A673 (cell line): ENCODE measurements around the gene UBE2G1. TPM values are rescaled to one million over a fixed set of nuclear protein-coding genes. Genes with fewer than 3 reads are reported as not detected.

ENCODE experiments used
- BruUV-seq: library from RNA; stranded (reverse); fragments of 400-500 nt; replicated peaks from 2 replicates; lab custom pipeline; 2021; lab: Mats Ljungman, UMichigan
- CTCF ChIA-PET: fragments of 300-600 bp; sonication (Branson Sonifier 250); formaldehyde crosslinking; loops from one replicate; lab custom pipeline; 2022; ENCODE audit warnings: antibody characterized with exemption; lab: Charles Lee
- POLR2A ChIA-PET: fragments of 300-600 bp; sonication (Branson Sonifier 250); formaldehyde crosslinking; loops from one replicate; lab custom pipeline; 2022; ENCODE audit warnings: antibody characterized with exemption; ENCODE audit not compliant: low non-redundant PET; lab: Charles Lee
- DNase-seq: peaks from one replicate; pipeline ENCODE4 v3.0.0-alpha.2; 2015; ENCODE audit warnings: low spot score
- H3K27ac ChIP-seq: fragments of 200-600 bp; sonication (generic); 2 replicates; pipeline ENCODE4 v1.5.1; 2016; ENCODE audit warnings: mixed run types, low read depth, mild to moderate bottlenecking, mixed read lengths, antibody characterized with exemption, low read length; ENCODE audit not compliant: poor library complexity, severe bottlenecking
- H3K27me3 ChIP-seq: fragments of 200-600 bp; sonication (generic); replicated peaks from 2 replicates; pipeline ENCODE4 v1.6.1; 2017; ENCODE audit warnings: mixed run types, low read depth, mild to moderate bottlenecking, mixed read lengths, antibody characterized with exemption, low read length; ENCODE audit not compliant: insufficient read depth, poor library complexity
- H3K36me3 ChIP-seq: fragments of 200-600 bp; sonication (generic); 2 replicates; pipeline ENCODE4 v1.6.1; 2016; ENCODE audit warnings: mixed run types, mild to moderate bottlenecking, mixed read lengths, antibody characterized with exemption, low read length; ENCODE audit not compliant: insufficient read depth, poor library complexity, severe bottlenecking
- H3K4me1 ChIP-seq: fragments of 200-600 bp; sonication (generic); 2 replicates; pipeline ENCODE4 v1.6.1; 2017; ENCODE audit warnings: mixed run types, mild to moderate bottlenecking, mixed read lengths, antibody characterized with exemption, low read length; ENCODE audit not compliant: insufficient read depth, poor library complexity, severe bottlenecking
- H3K4me3 ChIP-seq: fragments of 200-600 bp; sonication (generic); 2 replicates; pipeline ENCODE4 v1.5.1; 2016; ENCODE audit warnings: low read depth, mixed run types, mild to moderate bottlenecking, mixed read lengths, low read length; ENCODE audit not compliant: poor library complexity, severe bottlenecking
- H3K9me3 ChIP-seq: fragments of 200-600 bp; sonication (generic); 2 replicates; pipeline ENCODE4 v1.6.1; 2016; ENCODE audit warnings: mixed run types, low read depth, mild to moderate bottlenecking, mixed read lengths, antibody characterized with exemption, low read length; ENCODE audit not compliant: poor library complexity, severe bottlenecking
- EZH2 ChIP-seq: fragments of 200-600 bp; sonication (generic); IDR thresholded peaks from 2 replicates; pipeline ENCODE4 v1.6.1; 2017; ENCODE audit warnings: borderline replicate concordance, low read depth, mild to moderate bottlenecking, mixed read lengths, antibody characterized with exemption, low read length; ENCODE audit not compliant: poor library complexity, severe bottlenecking
- intact Hi-C: fragments of 100-400 bp; cut with micrococcal nuclease; formaldehyde crosslinking; loops from one replicate; pipeline ENCODE4 v1.10.0; 2022; ENCODE audit not compliant: unreplicated experiment
- total RNA-seq: library from RNA; stranded (reverse); gene quantifications from 2 replicates; pipeline ENCODE4 v1.2.3, GENCODE V29; 2021
- TF ChIP-seq, protein P1 (sequence below): fragments of 300-800, 200-600 bp; sonication (generic); conservative IDR thresholded peaks from 2 replicates; pipeline ENCODE4 v1.5.1; 2017; ENCODE audit warnings: low read depth, mild to moderate bottlenecking, antibody characterized with exemption, low read length, moderate library complexity, mixed read lengths

Gene UBE2G1
- total RNA-seq, 1 experiment from 2014 or later, result 107 TPM

DNA sequence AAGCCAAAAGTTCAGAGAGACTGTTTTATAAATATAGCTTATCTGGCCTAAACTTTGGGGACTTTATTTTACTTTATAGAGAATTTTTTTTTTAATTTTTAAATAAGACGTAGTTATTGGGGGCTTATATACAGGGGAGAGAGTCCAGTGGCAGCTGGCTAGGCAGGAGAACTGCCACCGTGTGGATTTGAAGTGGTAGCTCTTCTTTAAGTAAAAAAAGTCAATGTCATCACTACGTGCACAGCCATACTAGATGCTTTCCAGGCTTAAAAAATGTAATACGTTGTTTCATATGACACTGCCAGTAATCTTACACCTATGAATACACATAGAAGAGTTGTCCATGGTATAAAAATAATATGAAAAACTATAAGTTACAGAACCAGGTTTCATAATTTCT is 70.8 kb downstream of the UBE2G1 start:
- DNase-seq, result no peak
- H3K27me3 ChIP-seq, result no peaks in the 10 kb centered on the region
- CTCF ChIA-PET, result no interaction called here
- no peaks in the 10 kb centered on the region for H3K4me1 ChIP-seq
- no TSS peak for BruUV-seq
- no peak overlapping the region for H3K27ac ChIP-seq
- H3K4me3 ChIP-seq, result no peak overlapping the region
- intact Hi-C loops, result no loop called here
- H3K36me3 ChIP-seq, result peaks cover 11% of the 10 kb centered on the region
- H3K9me3 ChIP-seq, result no peaks in the 10 kb centered on the region
- no peak for TF ChIP-seq EZH2
- TF ChIP-seq, protein P1, sequence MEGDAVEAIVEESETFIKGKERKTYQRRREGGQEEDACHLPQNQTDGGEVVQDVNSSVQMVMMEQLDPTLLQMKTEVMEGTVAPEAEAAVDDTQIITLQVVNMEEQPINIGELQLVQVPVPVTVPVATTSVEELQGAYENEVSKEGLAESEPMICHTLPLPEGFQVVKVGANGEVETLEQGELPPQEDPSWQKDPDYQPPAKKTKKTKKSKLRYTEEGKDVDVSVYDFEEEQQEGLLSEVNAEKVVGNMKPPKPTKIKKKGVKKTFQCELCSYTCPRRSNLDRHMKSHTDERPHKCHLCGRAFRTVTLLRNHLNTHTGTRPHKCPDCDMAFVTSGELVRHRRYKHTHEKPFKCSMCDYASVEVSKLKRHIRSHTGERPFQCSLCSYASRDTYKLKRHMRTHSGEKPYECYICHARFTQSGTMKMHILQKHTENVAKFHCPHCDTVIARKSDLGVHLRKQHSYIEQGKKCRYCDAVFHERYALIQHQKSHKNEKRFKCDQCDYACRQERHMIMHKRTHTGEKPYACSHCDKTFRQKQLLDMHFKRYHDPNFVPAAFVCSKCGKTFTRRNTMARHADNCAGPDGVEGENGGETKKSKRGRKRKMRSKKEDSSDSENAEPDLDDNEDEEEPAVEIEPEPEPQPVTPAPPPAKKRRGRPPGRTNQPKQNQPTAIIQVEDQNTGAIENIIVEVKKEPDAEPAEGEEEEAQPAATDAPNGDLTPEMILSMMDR, result no peak
- POLR2A ChIA-PET, result interaction anchor here (0.6 kb wide), 1 partner anchor 34 kb away, joined by 4 read pairs; no protein-coding TSS in a partner anchor

DNA sequence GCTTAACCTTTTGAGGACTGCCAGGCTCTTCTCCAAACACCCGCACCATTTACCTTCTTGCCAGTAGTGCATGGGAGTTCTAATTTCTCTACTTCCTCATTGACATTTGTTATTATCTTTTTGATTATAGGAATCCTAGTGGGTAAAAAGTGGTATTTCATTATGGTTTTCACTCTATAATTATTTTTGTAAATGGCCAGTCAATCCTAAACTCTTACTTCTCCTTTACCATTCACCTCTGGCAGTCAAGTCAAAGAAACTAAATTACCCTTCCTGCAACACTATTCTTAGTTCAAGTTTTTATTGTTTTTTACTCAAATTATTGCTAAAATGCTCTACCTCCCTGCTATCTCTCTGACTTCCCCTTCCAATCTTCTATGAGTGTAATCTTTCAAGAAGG is 72.9 kb downstream of the UBE2G1 start:
- ChIA-PET CTCF (no interaction called here), POLR2A (no interaction called here)
- no peaks in the 10 kb centered on the region for H3K4me1 ChIP-seq
- H3K4me3 ChIP-seq, result no peak overlapping the region
- H3K27me3 ChIP-seq, result no peaks in the 10 kb centered on the region
- TF ChIP-seq, protein P1, result no peak
- no peak for TF ChIP-seq EZH2
- H3K36me3 ChIP-seq, result peaks cover 12% of the 10 kb centered on the region
- H3K27ac ChIP-seq, result no peak overlapping the region
- no TSS peak for BruUV-seq
- no peak for DNase-seq
- intact Hi-C loops, result no loop called here
- H3K9me3 ChIP-seq, result no peaks in the 10 kb centered on the region

DNA sequence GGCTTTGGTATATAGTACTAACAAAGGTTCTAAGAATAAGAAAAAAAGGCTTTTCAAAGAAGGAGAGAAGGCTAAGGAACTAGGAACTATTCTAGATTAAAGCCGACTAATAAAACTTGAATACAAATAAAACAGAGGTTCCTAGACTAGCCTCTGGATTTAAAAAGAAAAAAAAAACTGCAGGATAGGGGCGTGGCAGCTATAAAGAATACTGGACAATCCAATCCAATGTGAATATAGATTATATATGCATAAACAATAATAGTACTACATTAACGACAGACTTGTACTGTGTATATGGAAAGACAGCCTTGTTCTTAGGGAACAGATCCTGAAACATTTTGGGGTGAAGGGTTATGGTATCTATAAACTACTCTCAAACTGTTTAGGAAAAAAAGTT is 78.8 kb downstream of the UBE2G1 start:
- H3K27me3 ChIP-seq, result no peaks in the 10 kb centered on the region
- H3K4me1 ChIP-seq, result no peaks in the 10 kb centered on the region
- intact Hi-C loops, result no loop called here
- no peaks in the 10 kb centered on the region for H3K9me3 ChIP-seq
- ChIA-PET POLR2A (no interaction called here), CTCF (no interaction called here)
- TF ChIP-seq, protein P1, result no peak
- TF ChIP-seq EZH2, result no peak
- no peak overlapping the region for H3K4me3 ChIP-seq
- no peak overlapping the region for H3K27ac ChIP-seq
- DNase-seq, result no peak
- H3K36me3 ChIP-seq, result peaks cover 17% of the 10 kb centered on the region
- no TSS peak for BruUV-seq
